ENCODE data around the gene PES1.
"Not testable (repeated sequence)": the region's sequence is repeated elsewhere in the genome, so short reads cannot be mapped to it uniquely, and the experiment has no call there.

Gene PES1

GRCh38 chr22:30575859-30576258, 15.9 kb downstream of the PES1 start:
- Mint-ChIP-seq H3K4me3 (no peak overlapping the region), H3K27ac (no peak overlapping the region), H3K9me3 (no peaks in the 10 kb centered on the region), H3K27me3 (peaks cover 2% of the 10 kb centered on the region), H3K36me3 (peaks cover 42% of the 10 kb centered on the region), H3K4me1 (no peaks in the 10 kb centered on the region)
- no peak for DNase-seq (ENCODE audit: low spot score in 2 of 2)
- no peak for ATAC-seq (ENCODE audit: low read depth)

- ATAC-seq (ENCODE audit: low read depth) (no peak), DNase-seq (ENCODE audit: low spot score in 2 of 2) (no peak)
- Mint-ChIP-seq H3K36me3 (peaks cover 36% of the 10 kb centered on the region), H3K4me1 (no peaks in the 10 kb centered on the region), H3K4me3 (peak overlapping the region; percentile 28), H3K27me3 (peaks cover 2% of the 10 kb centered on the region), H3K9me3 (no peaks in the 10 kb centered on the region), H3K27ac (no peak overlapping the region)
These were observed 16.6 kb downstream of the PES1 start for GRCh38 chr22:30574997-30575671.

- H3K4me3 Mint-ChIP-seq: peak within 1 kb of the TSS; percentile 28
- H3K4me1 Mint-ChIP-seq: no peaks in the 10 kb centered on the region
- no peak for ATAC-seq (ENCODE audit: low read depth)
These were observed 17.4 kb downstream of the PES1 start, which contains the start of gene GAL3ST1 for GRCh38 chr22:30574095-30574981. Gene GAL3ST1, minus strand, starts transcription at chr22:30574665. Its CDS starts 17,273 bp downstream, at chr22:30557392.

GRCh38 chr22:30573594-30574094, 18.1 kb downstream of the PES1 start:
- Mint-ChIP-seq H3K9me3 (no peaks in the 10 kb centered on the region), H3K27me3 (peaks cover 6% of the 10 kb centered on the region), H3K27ac (no peak overlapping the region)

More at GRCh38 chr22:30574095-30574981, 17.4 kb downstream of the PES1 start, which contains the start of gene GAL3ST1:
- Mint-ChIP-seq H3K36me3 (peaks cover 29% of the 10 kb centered on the region), H3K9me3 (no peaks in the 10 kb centered on the region), H3K27me3 (peaks cover 2% of the 10 kb centered on the region), H3K27ac (no peak within 1 kb of the TSS)
- no peak for DNase-seq (ENCODE audit: low spot score in 2 of 2)

GRCh38 chr22:30572840-30573593, 18.7 kb downstream of the PES1 start:
- Mint-ChIP-seq H3K36me3 (peaks cover 22% of the 10 kb centered on the region), H3K4me3 (no peak overlapping the region), H3K27ac (no peak overlapping the region), H3K4me1 (no peaks in the 10 kb centered on the region), H3K9me3 (no peaks in the 10 kb centered on the region), H3K27me3 (peaks cover 10% of the 10 kb centered on the region)
- ATAC-seq (ENCODE audit: low read depth) (no peak), DNase-seq (ENCODE audit: low spot score in 2 of 2) (no peak)

More at GRCh38 chr22:30573594-30574094, 18.1 kb downstream of the PES1 start:
- H3K4me1 Mint-ChIP-seq: no peaks in the 10 kb centered on the region
- ATAC-seq (ENCODE audit: low read depth) (no peak), DNase-seq (ENCODE audit: low spot score in 2 of 2) (no peak)
- no peak overlapping the region for H3K4me3 Mint-ChIP-seq
- peaks cover 22% of the 10 kb centered on the region for H3K36me3 Mint-ChIP-seq

GRCh38 chr22:30572210-30572609, 19.5 kb downstream of the PES1 start:
- no peak for ATAC-seq (ENCODE audit: low read depth)
- Mint-ChIP-seq H3K36me3 (peaks cover 16% of the 10 kb centered on the region), H3K27ac (no peak overlapping the region)

GRCh38 chr22:30569674-30570202, 22.0 kb downstream of the PES1 start:
- Mint-ChIP-seq H3K27ac (no peak overlapping the region), H3K4me3 (no peak overlapping the region), H3K4me1 (no peaks in the 10 kb centered on the region), H3K36me3 (no peaks in the 10 kb centered on the region), H3K27me3 (peaks cover 10% of the 10 kb centered on the region), H3K9me3 (no peaks in the 10 kb centered on the region)
- no peak for DNase-seq (ENCODE audit: low spot score in 2 of 2)
- no peak for ATAC-seq (ENCODE audit: low read depth)

More at GRCh38 chr22:30572210-30572609, 19.5 kb downstream of the PES1 start:
- Mint-ChIP-seq H3K9me3 (no peaks in the 10 kb centered on the region), H3K27me3 (peaks cover 10% of the 10 kb centered on the region), H3K4me1 (no peaks in the 10 kb centered on the region), H3K4me3 (no peak overlapping the region)
- DNase-seq (ENCODE audit: low spot score in 2 of 2): no peak

GRCh38 chr22:30568137-30568805, 23.4 kb downstream of the PES1 start:
- Mint-ChIP-seq H3K4me3 (no peak overlapping the region), H3K36me3 (no peaks in the 10 kb centered on the region), H3K27ac (no peak overlapping the region), H3K27me3 (peaks cover 10% of the 10 kb centered on the region), H3K9me3 (no peaks in the 10 kb centered on the region), H3K4me1 (no peaks in the 10 kb centered on the region)
- DNase-seq (ENCODE audit: low spot score in 2 of 2): no peak
- no peak for ATAC-seq (ENCODE audit: low read depth)

- not testable (repeated sequence) for H3K36me3 Mint-ChIP-seq; H3K4me1 Mint-ChIP-seq; H3K9me3 Mint-ChIP-seq; DNase-seq (ENCODE audit: low spot score in 2 of 2); H3K27ac Mint-ChIP-seq; H3K4me3 Mint-ChIP-seq; ATAC-seq (ENCODE audit: low read depth)
- peaks cover 13% of the 10 kb centered on the region for H3K27me3 Mint-ChIP-seq
These were observed 24.4 kb downstream of the PES1 start for GRCh38 chr22:30567277-30567676.

GRCh38 chr22:30566125-30566524, 25.6 kb downstream of the PES1 start:
- no peak overlapping the region for H3K27ac Mint-ChIP-seq
- DNase-seq (ENCODE audit: low spot score in 2 of 2) (no peak), ATAC-seq (ENCODE audit: low read depth) (no peak)
- no peaks in the 10 kb centered on the region for H3K36me3 Mint-ChIP-seq
- no peaks in the 10 kb centered on the region for H3K4me1 Mint-ChIP-seq
- H3K9me3 Mint-ChIP-seq: no peaks in the 10 kb centered on the region
- peaks cover 21% of the 10 kb centered on the region for H3K27me3 Mint-ChIP-seq
- H3K4me3 Mint-ChIP-seq: no peak overlapping the region

- Mint-ChIP-seq H3K36me3 (no peaks in the 10 kb centered on the region), H3K4me1 (peaks cover 3% of the 10 kb centered on the region), H3K27ac (no peak overlapping the region), H3K27me3 (peaks cover 21% of the 10 kb centered on the region), H3K9me3 (no peaks in the 10 kb centered on the region), H3K4me3 (no peak overlapping the region)
- ATAC-seq (ENCODE audit: low read depth) (no peak), DNase-seq (ENCODE audit: low spot score in 2 of 2) (no peak)
These were observed 26.4 kb downstream of the PES1 start for GRCh38 chr22:30565341-30565740.

GRCh38 chr22:30564761-30565119, 27.0 kb downstream of the PES1 start:
- Mint-ChIP-seq H3K27me3 (peaks cover 21% of the 10 kb centered on the region), H3K4me3 (no peak overlapping the region), H3K27ac (no peak overlapping the region), H3K4me1 (peaks cover 3% of the 10 kb centered on the region), H3K9me3 (no peaks in the 10 kb centered on the region), H3K36me3 (no peaks in the 10 kb centered on the region)
- DNase-seq (ENCODE audit: low spot score in 2 of 2) (no peak), ATAC-seq (ENCODE audit: low read depth) (no peak)

- Mint-ChIP-seq H3K4me1 (peaks cover 3% of the 10 kb centered on the region), H3K27me3 (peaks cover 20% of the 10 kb centered on the region), H3K4me3 (no peak overlapping the region), H3K9me3 (no peaks in the 10 kb centered on the region), H3K27ac (no peak overlapping the region), H3K36me3 (no peaks in the 10 kb centered on the region)
- ATAC-seq (ENCODE audit: low read depth): no peak
- no peak for DNase-seq (ENCODE audit: low spot score in 2 of 2)
These were observed 27.5 kb downstream of the PES1 start for GRCh38 chr22:30564045-30564760.

All from memory B cell (primary cell).